Loucy (cell line): ENCODE measurements around the gene SPIRE2.
"Not testable (repeated sequence)": the region's sequence is repeated elsewhere in the genome, so short reads cannot be mapped to it uniquely, and the experiment has no call there.

Source experiments
- H2AFZ ChIP-seq: fragments of 200-600 bp; sonication (generic); 2 replicates; pipeline ENCODE4 v1.6.0; 2016; ENCODE audit warnings: antibody characterized with exemption, mild to moderate bottlenecking, low read length, moderate library complexity
- H3F3A ChIP-seq: fragments of 200-600 bp; 2 replicates; pipeline ENCODE4 v1.6.0; 2016; ENCODE audit warnings: antibody characterized with exemption, low read depth, mild to moderate bottlenecking
- H3K27me3 ChIP-seq: fragments of 200-600 bp; sonication (generic); 2 replicates; pipeline ENCODE4 v1.6.1; 2014; ENCODE audit warnings: low read length, mild to moderate bottlenecking; ENCODE audit not compliant: insufficient read depth, poor library complexity, severe bottlenecking
- H3K36me3 ChIP-seq: fragments of 200-600 bp; sonication (generic); 2 replicates; pipeline ENCODE4 v1.6.1; 2016; ENCODE audit warnings: low read length; ENCODE audit not compliant: insufficient read depth
- H3K4me1 ChIP-seq: fragments of 200-600 bp; sonication (generic); 2 replicates; pipeline ENCODE4 v1.5.1; 2014; ENCODE audit warnings: low read length, mild to moderate bottlenecking; ENCODE audit not compliant: insufficient read depth, poor library complexity, severe bottlenecking
- H3K4me2 ChIP-seq: fragments of 200-600 bp; sonication (generic); 2 replicates; pipeline ENCODE4 v1.6.0; 2014; ENCODE audit warnings: antibody characterized with exemption, low read length, low read depth, mild to moderate bottlenecking; ENCODE audit not compliant: poor library complexity, severe bottlenecking
- H3K4me3 ChIP-seq: fragments of 200-600 bp; sonication (generic); 2 replicates; pipeline ENCODE4 v1.5.1; 2014; ENCODE audit warnings: low read length, mild to moderate bottlenecking, mixed read lengths; ENCODE audit not compliant: poor library complexity, severe bottlenecking
- H3K79me2 ChIP-seq: fragments of 200-600 bp; sonication (generic); 2 replicates; pipeline ENCODE4 v1.6.1; 2014; ENCODE audit warnings: low read length; ENCODE audit not compliant: insufficient read depth
- H3K9ac ChIP-seq: fragments of 200-600 bp; sonication (generic); 2 replicates; pipeline ENCODE4 v1.6.0; 2014; ENCODE audit warnings: mild to moderate bottlenecking, low read depth, low read length, moderate library complexity; ENCODE audit not compliant: poor library complexity, severe bottlenecking
- H3K9me2 ChIP-seq: fragments of 200-600 bp; sonication (generic); replicated peaks from 2 replicates; pipeline ENCODE4 v1.6.1; 2016; ENCODE audit warnings: low read depth, low read length, mixed read lengths
- H3K9me3 ChIP-seq: fragments of 200-600 bp; sonication (generic); 2 replicates; pipeline ENCODE4 v1.6.1; 2014; ENCODE audit warnings: mild to moderate bottlenecking, antibody characterized with exemption, low read length, low read depth; ENCODE audit not compliant: insufficient read depth
- H4K20me1 ChIP-seq: fragments of 200-600 bp; sonication (generic); 2 replicates; pipeline ENCODE4 v1.6.0; 2014; ENCODE audit warnings: antibody characterized with exemption, low read length, mild to moderate bottlenecking; ENCODE audit not compliant: insufficient read depth, poor library complexity, severe bottlenecking
- CTCF ChIP-seq: fragments of 200-600 bp; sonication (generic); conservative IDR thresholded peaks from 2 replicates; pipeline ENCODE4 v1.5.1; 2014; ENCODE audit warnings: mild to moderate bottlenecking, antibody characterized with exemption, low read length
- EZH2phosphoT487 ChIP-seq: fragments of 200-600 bp; IDR thresholded peaks from 2 replicates; pipeline ENCODE4 v1.6.1; 2018; ENCODE audit warnings: antibody characterized with exemption, mild to moderate bottlenecking, moderate library complexity, borderline replicate concordance

SPIRE2 gene

DNA sequence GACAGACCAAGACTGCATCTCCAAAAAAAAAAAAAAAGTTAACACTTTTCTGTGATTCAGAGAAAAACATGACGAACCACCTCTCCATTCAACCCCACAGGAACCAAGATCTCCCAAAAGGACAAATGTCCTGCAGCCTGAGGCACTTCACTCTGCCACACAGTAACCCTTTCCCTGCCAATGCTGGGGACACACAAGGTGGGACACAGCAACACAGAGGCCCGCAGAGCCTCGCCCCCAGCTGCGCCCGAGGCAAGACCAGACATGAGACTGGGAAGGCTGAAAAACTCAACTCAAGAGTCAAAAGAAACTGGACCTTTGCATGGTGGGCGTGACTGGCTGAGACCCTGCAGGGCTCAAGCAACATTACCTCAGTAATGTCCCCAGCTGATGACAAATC, 45.8 kb upstream of the SPIRE2 start:
- Histone ChIP-seq H3K4me3 (no peak overlapping the region), H3K9me3 (no peaks in the 10 kb centered on the region), H3K9ac (no peak overlapping the region), H3K9me2 (no peaks in the 10 kb centered on the region), H3K27me3 (no peaks in the 10 kb centered on the region), H2AFZ (no peak overlapping the region), H3K79me2 (no peaks in the 10 kb centered on the region), H3K36me3 (peaks cover 20% of the 10 kb centered on the region; the same call in 1 of the 2 replicates), H3K4me1 (no peaks in the 10 kb centered on the region), H4K20me1 (no peaks in the 10 kb centered on the region), H3F3A (no peaks in the 10 kb centered on the region), H3K4me2 (no peak overlapping the region)
- TF ChIP-seq EZH2phosphoT487 (no peak), CTCF (no peak)

GRCh38 chr16:89783952-89784351, 44.3 kb upstream of the SPIRE2 start:
- peaks cover 17% of the 10 kb centered on the region; the same call in 1 of the 2 replicates for H3K36me3 ChIP-seq
- not testable (repeated sequence) for H3K27me3 ChIP-seq, H3K4me3 ChIP-seq, H3K4me1 ChIP-seq, H3K79me2 ChIP-seq, H4K20me1 ChIP-seq, H3F3A ChIP-seq, H3K4me2 ChIP-seq, H3K9ac ChIP-seq, H3K9me3 ChIP-seq, H2AFZ ChIP-seq, H3K9me2 ChIP-seq

GRCh38 chr16:89784406-89784805, 43.9 kb upstream of the SPIRE2 start:
- peaks cover 17% of the 10 kb centered on the region; the same call in 1 of the 2 replicates for H3K36me3 ChIP-seq
- no peaks in the 10 kb centered on the region for H3K9me2 ChIP-seq
- TF ChIP-seq CTCF (no peak), EZH2phosphoT487 (no peak)
- no peaks in the 10 kb centered on the region for H3K4me1 ChIP-seq
- H3K27me3 ChIP-seq = no peaks in the 10 kb centered on the region
- H3K9ac ChIP-seq = no peak overlapping the region
- no peaks in the 10 kb centered on the region for H4K20me1 ChIP-seq
- no peaks in the 10 kb centered on the region for H3K9me3 ChIP-seq
- no peaks in the 10 kb centered on the region for H3K79me2 ChIP-seq
- H3F3A ChIP-seq = no peaks in the 10 kb centered on the region
- H3K4me2 ChIP-seq = no peak overlapping the region
- H3K4me3 ChIP-seq = no peak overlapping the region
- no peak overlapping the region for H2AFZ ChIP-seq

DNA sequence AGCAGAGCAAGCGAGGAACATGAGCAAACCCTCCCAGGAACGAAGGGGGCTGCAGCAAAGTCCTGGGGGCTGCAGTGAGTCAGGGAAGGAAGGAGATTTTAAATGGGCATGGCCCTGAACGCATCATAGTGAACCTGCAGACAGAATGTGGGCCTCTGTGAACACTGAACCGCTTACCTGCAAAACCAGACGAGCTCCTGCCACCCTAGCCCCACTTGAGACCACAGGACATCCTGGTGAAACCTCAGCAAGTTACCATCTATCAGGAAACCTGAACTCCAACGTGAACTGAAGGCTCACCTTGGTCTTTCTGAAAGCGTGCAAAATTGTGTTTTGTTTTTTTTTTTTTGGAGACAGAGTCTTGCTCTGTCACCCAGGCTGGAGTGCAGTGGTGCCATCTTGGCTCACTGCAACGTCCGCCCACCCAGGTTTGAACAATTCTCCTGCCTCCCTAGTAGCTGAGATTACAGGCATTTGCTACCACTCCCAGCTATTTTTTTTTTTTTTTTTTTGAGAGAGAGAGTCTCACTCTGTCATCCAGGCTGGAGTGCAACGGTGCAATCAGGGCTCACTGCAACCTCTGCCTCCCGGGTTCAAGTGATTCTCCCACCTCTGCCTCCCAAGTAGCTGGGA, 42.6 kb upstream of the SPIRE2 start:
- Histone ChIP-seq H4K20me1 (no peaks in the 10 kb centered on the region), H3K4me2 (no peak overlapping the region), H3K4me3 (no peak overlapping the region), H3K9me2 (no peaks in the 10 kb centered on the region), H3K36me3 (peaks cover 21% of the 10 kb centered on the region; the same call in 1 of the 2 replicates), H3K4me1 (no peaks in the 10 kb centered on the region), H3K79me2 (no peaks in the 10 kb centered on the region), H2AFZ (no peak overlapping the region), H3K9me3 (no peaks in the 10 kb centered on the region), H3F3A (no peaks in the 10 kb centered on the region), H3K9ac (no peak overlapping the region), H3K27me3 (no peaks in the 10 kb centered on the region)
- no peak for TF ChIP-seq EZH2phosphoT487
- no peak for TF ChIP-seq CTCF
